COLO668 (cell line): Measurements from ENCODE around the gene ASTN1.
A peak's percentile ranks its signal among the peaks of the same experiment; 100 is the strongest.

ENCODE experiments used
- DNase-seq: peaks from one replicate; lab custom pipeline; 2025; ENCODE audit not compliant: unreplicated experiment; lab: John Stamatoyannopoulos, UW

Gene ASTN1

GRCh38 chr1:176847052-176847451 lies 317.5 kb downstream of the ASTN1 start:
- DNase-seq, result no peak

GRCh38 chr1:176843352-176844297 lies 320.9 kb downstream of the ASTN1 start:
- DNase-seq, result peak; percentile 37

- no peak for DNase-seq
Observed at GRCh38 chr1:176841238-176841637, 323.3 kb downstream of the ASTN1 start.

GRCh38 chr1:176839216-176839615 lies 325.3 kb downstream of the ASTN1 start:
- no peak for DNase-seq

GRCh38 chr1:176838276-176838995 lies 326.1 kb downstream of the ASTN1 start:
- no peak for DNase-seq

GRCh38 chr1:176837708-176838107 lies 326.8 kb downstream of the ASTN1 start:
- no peak for DNase-seq

- no peak for DNase-seq
Observed at GRCh38 chr1:176831150-176831549, 333.4 kb downstream of the ASTN1 start.

GRCh38 chr1:176829261-176829660 lies 335.3 kb downstream of the ASTN1 start:
- no peak for DNase-seq

GRCh38 chr1:176826265-176826664 lies 338.2 kb downstream of the ASTN1 start:
- DNase-seq, result peak; percentile 45

GRCh38 chr1:176820391-176821031 lies 344.0 kb downstream of the ASTN1 start:
- no peak for DNase-seq

GRCh38 chr1:176816232-176816631 lies 348.3 kb downstream of the ASTN1 start:
- no peak for DNase-seq

- no peak for DNase-seq
Observed at GRCh38 chr1:176815621-176816020, 348.9 kb downstream of the ASTN1 start.

- no peak for DNase-seq
Observed at GRCh38 chr1:176811511-176812288, 352.8 kb downstream of the ASTN1 start.

GRCh38 chr1:176809292-176809691 lies 355.2 kb downstream of the ASTN1 start:
- no peak for DNase-seq
